GM12872 (cell line): ENCODE measurements around the gene MAD2L1BP.

Experiments
- TF ChIP-seq, protein P1 (sequence below): IDR thresholded peaks from 3 replicates; pipeline ENCODE4 v1.5.1; 2011; ENCODE audit warnings: low read depth, mild to moderate bottlenecking, low read length, moderate library complexity; ENCODE audit not compliant: insufficient read depth

The MAD2L1BP gene

DNA sequence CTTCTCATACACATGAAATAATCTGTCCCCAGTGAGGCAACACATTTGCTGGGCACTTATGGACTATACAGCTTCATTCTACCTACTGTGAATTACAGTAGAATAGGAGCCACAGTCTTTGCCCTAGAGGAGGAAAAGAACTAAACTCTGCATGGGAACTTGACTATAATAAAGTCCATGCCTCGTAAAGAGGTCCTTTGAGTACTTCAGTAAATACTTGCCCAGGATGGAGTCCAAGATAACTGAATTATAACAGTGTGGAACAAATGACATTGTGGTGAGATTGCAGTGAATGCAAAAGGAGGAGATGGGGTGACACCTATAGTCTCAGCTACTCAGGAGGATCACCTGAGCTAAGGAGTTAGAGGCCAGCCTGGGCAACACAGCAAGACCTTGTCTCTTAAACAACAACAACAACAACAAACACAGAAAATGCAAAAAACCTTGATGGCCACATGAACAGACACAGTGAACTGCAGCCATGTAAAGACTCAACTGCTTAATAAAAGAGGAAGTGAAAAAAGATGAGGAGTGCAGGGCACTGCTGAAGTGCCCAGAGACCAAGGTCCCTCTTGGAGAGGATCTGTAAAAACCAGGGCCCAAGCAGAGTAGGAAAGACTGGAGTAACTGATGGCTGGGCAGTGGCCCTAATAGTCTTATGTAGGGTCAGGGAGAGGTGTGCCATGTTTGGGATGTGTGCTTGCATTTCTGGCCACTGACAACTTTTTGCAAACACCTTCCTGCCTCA, 48.2 kb downstream of the MAD2L1BP start:
- TF ChIP-seq, protein P1, sequence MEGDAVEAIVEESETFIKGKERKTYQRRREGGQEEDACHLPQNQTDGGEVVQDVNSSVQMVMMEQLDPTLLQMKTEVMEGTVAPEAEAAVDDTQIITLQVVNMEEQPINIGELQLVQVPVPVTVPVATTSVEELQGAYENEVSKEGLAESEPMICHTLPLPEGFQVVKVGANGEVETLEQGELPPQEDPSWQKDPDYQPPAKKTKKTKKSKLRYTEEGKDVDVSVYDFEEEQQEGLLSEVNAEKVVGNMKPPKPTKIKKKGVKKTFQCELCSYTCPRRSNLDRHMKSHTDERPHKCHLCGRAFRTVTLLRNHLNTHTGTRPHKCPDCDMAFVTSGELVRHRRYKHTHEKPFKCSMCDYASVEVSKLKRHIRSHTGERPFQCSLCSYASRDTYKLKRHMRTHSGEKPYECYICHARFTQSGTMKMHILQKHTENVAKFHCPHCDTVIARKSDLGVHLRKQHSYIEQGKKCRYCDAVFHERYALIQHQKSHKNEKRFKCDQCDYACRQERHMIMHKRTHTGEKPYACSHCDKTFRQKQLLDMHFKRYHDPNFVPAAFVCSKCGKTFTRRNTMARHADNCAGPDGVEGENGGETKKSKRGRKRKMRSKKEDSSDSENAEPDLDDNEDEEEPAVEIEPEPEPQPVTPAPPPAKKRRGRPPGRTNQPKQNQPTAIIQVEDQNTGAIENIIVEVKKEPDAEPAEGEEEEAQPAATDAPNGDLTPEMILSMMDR: no peak

DNA sequence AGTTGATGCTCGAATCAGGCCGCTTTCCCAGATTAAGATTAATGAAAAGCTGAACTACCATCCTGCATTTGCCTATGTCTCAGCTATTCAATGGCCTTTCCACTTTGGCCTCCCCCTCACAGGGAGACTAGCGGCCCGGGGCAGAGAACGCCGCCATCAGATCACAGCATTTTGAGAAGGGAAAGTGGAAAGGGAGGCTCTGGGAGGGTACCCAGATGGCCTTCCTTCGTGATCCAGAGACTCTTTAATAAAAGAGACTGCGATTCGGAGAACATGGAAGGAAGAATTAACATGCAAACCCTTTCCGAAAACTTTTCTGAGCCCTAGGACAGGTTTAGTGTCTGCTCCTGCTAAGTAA, 51.4 kb downstream of the MAD2L1BP start:
- TF ChIP-seq, protein P1: no peak

DNA sequence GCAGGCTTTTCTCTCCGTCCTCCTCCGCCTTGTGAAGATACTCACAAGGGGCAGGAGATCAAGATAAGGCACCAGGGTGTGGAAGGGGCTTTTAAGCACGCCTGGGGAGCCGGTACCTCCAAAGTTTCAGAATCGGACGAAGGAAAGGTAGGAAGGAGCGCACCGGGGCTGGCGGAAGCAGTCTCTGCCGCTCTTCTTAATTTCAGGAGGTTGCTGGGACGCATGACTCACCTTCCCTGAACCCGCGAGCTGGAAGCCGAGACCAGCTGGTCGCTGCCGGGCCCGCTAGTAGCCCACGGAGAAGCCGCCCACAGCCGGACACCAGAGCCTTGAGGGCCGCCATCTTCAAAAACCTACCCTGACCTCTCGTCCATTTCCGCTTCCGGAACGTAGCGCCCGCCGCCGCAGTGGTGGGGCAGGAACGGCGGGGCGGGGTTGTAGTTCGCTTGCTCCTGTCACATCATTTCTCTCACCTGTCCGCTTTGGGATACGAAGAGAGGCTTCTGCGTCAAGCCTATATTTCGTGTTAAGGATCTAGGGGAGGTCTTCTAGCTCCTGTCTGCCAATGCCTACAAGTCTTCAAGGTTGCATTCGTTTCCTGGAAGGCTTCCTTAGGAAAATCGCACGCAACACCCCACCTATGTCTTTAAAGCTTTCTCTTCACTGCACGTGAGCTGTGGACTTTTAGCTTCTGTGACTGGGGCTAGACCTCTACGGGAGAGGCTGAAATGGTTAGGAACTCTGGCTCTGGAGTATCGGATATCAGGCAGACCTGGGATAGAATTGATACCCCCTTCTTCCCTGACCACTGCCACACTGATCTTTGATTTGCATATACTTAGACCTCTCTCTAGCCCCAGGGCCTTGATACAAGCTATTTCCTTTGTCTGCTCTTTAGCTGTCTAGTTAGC, 52.1 kb downstream of the MAD2L1BP start, which contains the start of gene MRPS18A:
MRPS18A (minus strand) TSS at position 355 of the 911 bp plus-strand sequence; CDS start at position 343, 12 bp downstream.
- TF ChIP-seq, protein P1: no peak

DNA sequence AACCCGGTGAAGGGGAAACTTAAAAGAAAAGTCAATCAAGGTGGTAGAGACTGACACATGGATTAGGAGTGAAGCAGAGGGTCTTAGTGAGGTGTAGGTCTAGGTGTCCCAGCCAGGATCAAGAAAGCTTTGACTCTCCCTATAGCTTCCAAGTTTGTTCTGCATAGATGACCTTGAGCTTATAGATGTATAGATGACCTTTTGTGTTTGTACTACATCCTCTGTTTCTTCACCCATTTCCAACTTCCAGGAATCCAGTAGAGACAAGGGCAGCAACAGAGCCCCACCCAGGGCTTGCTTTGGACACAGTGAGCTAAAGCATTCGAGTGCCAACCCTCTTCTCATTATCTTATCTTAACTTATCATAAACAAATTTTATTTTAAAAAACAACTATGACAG, 53.8 kb downstream of the MAD2L1BP start:
- TF ChIP-seq, protein P1: no peak
